ENCODE measurements around the gene WWP2. TPM values are rescaled to one million over a fixed set of nuclear protein-coding genes. Genes with fewer than 3 reads are reported as not detected.

WWP2 gene
- total and polyA plus RNA-seq, 2 donors (not counting 3 experiments of a cell fraction or from before 2014, with no cell fraction given): 17.9 to 44.9 TPM

DNA sequence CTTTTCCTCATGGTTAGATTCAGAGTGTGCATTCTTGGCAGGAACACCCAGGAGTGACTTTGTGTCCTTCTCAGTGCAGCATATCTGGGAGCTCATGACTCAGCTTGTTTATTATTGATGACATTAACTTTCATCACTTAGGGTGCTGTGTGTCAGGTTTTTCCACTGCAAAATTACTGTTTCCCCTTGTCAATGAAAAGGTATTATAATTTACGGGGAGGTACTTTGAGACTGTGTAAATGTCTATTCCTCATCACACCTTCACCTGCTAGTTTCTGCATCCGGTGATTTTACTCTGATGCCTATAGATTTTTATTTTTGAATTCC, 50.5 kb downstream of the WWP2 start:
- Histone ChIP-seq H3K27me3 (ENCODE audit: control insufficient read depth in 2 of 2, insufficient read depth in 2 of 2, low read length in 2 of 2) (no peaks in the 10 kb centered on the region), H4K20me1 (replicated peaks; ENCODE audit: control insufficient read depth, extremely low read depth, insufficient read depth, low read length) (no peaks in the 10 kb centered on the region), H3K4me3 (replicated peaks in 1 of 3; ENCODE audit: insufficient read depth in 1 of 3, low read depth in 1 of 3, low read length in 3 of 3) (no peak overlapping the region), H3K9ac (replicated peaks; ENCODE audit: extremely low read depth, insufficient read depth, low read length) (no peak overlapping the region), H2AFZ (ENCODE audit: low read depth, low read length) (no peak overlapping the region), H3K4me2 (ENCODE audit: insufficient read depth, low read length) (no peak overlapping the region), H3K36me3 (ENCODE audit: control insufficient read depth in 2 of 2, extremely low read depth in 1 of 2, insufficient read depth in 2 of 2, low read length in 2 of 2) (peaks cover 0 to 2% of the 10 kb centered on the region in 2 experiments), H3K4me1 (ENCODE audit: control insufficient read depth, extremely low read depth, insufficient read depth, low read length) (no peaks in the 10 kb centered on the region), H3K27ac (ENCODE audit: insufficient read depth, low read depth, low read length) (no peak overlapping the region), H3K9me3 (replicated peaks; ENCODE audit: control insufficient read depth, insufficient read depth, low read length) (no peaks in the 10 kb centered on the region), H3K79me2 (ENCODE audit: control insufficient read depth, insufficient read depth, low read length) (no peaks in the 10 kb centered on the region), H3K9me1 (replicated peaks; ENCODE audit: control insufficient read depth, extremely low read depth, insufficient read depth, low read length) (no peaks in the 10 kb centered on the region)
- ChIA-PET CTCF (interaction anchor here (1.7 kb wide), 1 partner anchor 18 kb away, joined by 4 read pairs; no protein-coding TSS in a partner anchor), POLR2A (no interaction called here)
- TF ChIP-seq, protein P1, sequence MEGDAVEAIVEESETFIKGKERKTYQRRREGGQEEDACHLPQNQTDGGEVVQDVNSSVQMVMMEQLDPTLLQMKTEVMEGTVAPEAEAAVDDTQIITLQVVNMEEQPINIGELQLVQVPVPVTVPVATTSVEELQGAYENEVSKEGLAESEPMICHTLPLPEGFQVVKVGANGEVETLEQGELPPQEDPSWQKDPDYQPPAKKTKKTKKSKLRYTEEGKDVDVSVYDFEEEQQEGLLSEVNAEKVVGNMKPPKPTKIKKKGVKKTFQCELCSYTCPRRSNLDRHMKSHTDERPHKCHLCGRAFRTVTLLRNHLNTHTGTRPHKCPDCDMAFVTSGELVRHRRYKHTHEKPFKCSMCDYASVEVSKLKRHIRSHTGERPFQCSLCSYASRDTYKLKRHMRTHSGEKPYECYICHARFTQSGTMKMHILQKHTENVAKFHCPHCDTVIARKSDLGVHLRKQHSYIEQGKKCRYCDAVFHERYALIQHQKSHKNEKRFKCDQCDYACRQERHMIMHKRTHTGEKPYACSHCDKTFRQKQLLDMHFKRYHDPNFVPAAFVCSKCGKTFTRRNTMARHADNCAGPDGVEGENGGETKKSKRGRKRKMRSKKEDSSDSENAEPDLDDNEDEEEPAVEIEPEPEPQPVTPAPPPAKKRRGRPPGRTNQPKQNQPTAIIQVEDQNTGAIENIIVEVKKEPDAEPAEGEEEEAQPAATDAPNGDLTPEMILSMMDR (IDR thresholded peaks at IDR 0.05; ENCODE audit: extremely low read depth in 1 of 2, insufficient read depth in 1 of 2, low read depth in 1 of 2, low read length in 2 of 2): no peak
- TF ChIP-seq POLR2AphosphoS5 (IDR thresholded peaks at IDR 0.05; ENCODE audit: insufficient read depth, low read depth, low read length) (no peak), MYC (IDR thresholded peaks at IDR 0.05; ENCODE audit: low read depth, low read length) (no peak), JUN (IDR thresholded peaks at IDR 0.05; ENCODE audit: borderline replicate concordance, insufficient read depth, insufficient read length, low read depth) (no peak), POLR2A (IDR thresholded peaks at IDR 0.05; ENCODE audit: low read depth, low read length) (no peak), FOS (IDR thresholded peaks at IDR 0.05; ENCODE audit: borderline replicate concordance, insufficient read depth, low read length) (no peak), GATA2 (IDR thresholded peaks at IDR 0.05; ENCODE audit: insufficient read depth, insufficient read length, low read depth, low read length) (no peak), EZH2 (IDR thresholded peaks at IDR 0.05; ENCODE audit: borderline replicate concordance, low read depth, low read length, severe bottlenecking) (no peak)
- TF ChIP-seq, protein P2, sequence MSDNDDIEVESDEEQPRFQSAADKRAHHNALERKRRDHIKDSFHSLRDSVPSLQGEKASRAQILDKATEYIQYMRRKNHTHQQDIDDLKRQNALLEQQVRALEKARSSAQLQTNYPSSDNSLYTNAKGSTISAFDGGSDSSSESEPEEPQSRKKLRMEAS (IDR thresholded peaks at IDR 0.05; ENCODE audit: insufficient read depth, insufficient read length): no peak
- FAIRE-seq (no peak), DNase-seq (ENCODE audit: low read depth, low spot score) (no peak)
- no TSS peak for BruUV-seq (replicated peaks)
- intact Hi-C loops (cut with micrococcal nuclease) (no loop called here), dilution Hi-C loops (cut with MboI; ENCODE audit: extremely low pct_ligation_motif_present, low sequenced_read_pairs) (no loop called here)

Data from endothelial cell of umbilical vein (primary cell).